ENCODE results near the gene C11orf58.

The C11orf58 gene

GRCh38 chr11:16744128-16744725 is 5.8 kb downstream of the C11orf58 start:
- Histone ChIP-seq H3K27me3 (replicated peaks; ENCODE audit: control insufficient read depth, insufficient read depth, low read length) (no peaks in the 10 kb centered on the region), H3K36me3 (ENCODE audit: control insufficient read depth, insufficient read depth, low read length) (peaks cover 6% of the 10 kb centered on the region), H3K4me3 (replicated peaks; ENCODE audit: low read depth, low read length) (no peak overlapping the region)
- no peak for DNase-seq (ENCODE audit: extremely low read depth, insufficient read length)
- TF ChIP-seq, protein P1, sequence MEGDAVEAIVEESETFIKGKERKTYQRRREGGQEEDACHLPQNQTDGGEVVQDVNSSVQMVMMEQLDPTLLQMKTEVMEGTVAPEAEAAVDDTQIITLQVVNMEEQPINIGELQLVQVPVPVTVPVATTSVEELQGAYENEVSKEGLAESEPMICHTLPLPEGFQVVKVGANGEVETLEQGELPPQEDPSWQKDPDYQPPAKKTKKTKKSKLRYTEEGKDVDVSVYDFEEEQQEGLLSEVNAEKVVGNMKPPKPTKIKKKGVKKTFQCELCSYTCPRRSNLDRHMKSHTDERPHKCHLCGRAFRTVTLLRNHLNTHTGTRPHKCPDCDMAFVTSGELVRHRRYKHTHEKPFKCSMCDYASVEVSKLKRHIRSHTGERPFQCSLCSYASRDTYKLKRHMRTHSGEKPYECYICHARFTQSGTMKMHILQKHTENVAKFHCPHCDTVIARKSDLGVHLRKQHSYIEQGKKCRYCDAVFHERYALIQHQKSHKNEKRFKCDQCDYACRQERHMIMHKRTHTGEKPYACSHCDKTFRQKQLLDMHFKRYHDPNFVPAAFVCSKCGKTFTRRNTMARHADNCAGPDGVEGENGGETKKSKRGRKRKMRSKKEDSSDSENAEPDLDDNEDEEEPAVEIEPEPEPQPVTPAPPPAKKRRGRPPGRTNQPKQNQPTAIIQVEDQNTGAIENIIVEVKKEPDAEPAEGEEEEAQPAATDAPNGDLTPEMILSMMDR (IDR thresholded peaks at IDR 0.05; ENCODE audit: insufficient read depth, low read length, poor library complexity, severe bottlenecking) = no peak

DNA sequence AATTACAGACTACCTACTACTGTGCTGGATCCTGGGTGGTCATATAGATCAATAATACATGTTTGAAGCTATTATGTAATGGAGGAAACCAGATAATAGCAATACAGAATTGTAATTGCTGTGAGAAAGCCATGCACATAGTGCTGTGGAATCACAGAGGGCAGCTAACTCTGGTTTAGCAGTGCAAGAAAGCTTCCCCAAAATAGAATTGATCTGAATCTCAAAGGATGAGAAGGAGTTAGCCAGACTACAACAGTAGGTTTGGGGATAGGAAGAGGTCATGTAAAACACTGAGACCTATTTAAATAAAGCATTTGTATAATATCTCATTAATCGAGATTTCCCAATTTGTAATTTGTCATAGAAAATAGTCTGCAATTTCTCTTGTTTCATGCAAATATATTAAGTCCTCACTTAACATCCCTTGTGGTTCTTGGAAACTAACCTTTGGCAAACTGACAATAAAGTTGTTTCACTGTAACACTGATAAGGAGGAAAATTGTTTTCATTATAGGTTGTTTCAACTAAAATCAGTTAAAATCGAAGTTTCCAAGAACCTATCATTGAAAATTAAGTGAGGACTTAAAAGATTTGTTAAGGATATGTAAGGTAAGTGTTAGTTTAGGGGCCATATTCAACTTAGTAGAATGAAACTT is 7.6 kb downstream of the C11orf58 start:
- Histone ChIP-seq H3K27me3 (replicated peaks; ENCODE audit: control insufficient read depth, insufficient read depth, low read length) (no peaks in the 10 kb centered on the region), H3K4me3 (replicated peaks; ENCODE audit: low read depth, low read length) (no peak overlapping the region), H3K36me3 (ENCODE audit: control insufficient read depth, insufficient read depth, low read length) (peaks cover 15% of the 10 kb centered on the region)
- TF ChIP-seq, protein P1 (IDR thresholded peaks at IDR 0.05; ENCODE audit: insufficient read depth, low read length, poor library complexity, severe bottlenecking) = no peak
- no peak for DNase-seq (ENCODE audit: extremely low read depth, insufficient read length)

DNA sequence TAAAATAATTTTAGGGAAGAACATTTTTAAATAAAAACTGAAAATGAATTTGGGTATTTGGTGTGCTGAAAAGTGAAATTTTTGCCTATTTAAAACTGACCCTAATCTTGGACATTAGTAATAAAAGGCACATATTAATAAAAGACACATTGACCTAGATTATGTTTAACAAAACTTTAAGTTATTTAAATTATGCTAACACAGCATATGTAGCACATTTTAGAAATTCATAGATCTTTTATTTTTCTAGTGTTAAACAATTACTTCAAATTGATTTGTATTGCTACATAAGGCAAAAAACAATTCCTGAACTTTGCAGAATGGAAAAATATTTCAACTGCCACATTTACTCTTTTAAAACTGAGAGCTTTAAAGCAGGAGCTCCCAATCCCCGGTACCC is 10.6 kb downstream of the C11orf58 start:
- no peak for DNase-seq (ENCODE audit: extremely low read depth, insufficient read length)
- Histone ChIP-seq H3K36me3 (ENCODE audit: control insufficient read depth, insufficient read depth, low read length) (peaks cover 20% of the 10 kb centered on the region), H3K27me3 (replicated peaks; ENCODE audit: control insufficient read depth, insufficient read depth, low read length) (no peaks in the 10 kb centered on the region), H3K4me3 (replicated peaks; ENCODE audit: low read depth, low read length) (no peak overlapping the region)
- TF ChIP-seq, protein P1 (IDR thresholded peaks at IDR 0.05; ENCODE audit: insufficient read depth, low read length, poor library complexity, severe bottlenecking) = no peak

- TF ChIP-seq, protein P1 (IDR thresholded peaks at IDR 0.05; ENCODE audit: insufficient read depth, low read length, poor library complexity, severe bottlenecking) = no peak
- no peak for DNase-seq (ENCODE audit: extremely low read depth, insufficient read length)
- Histone ChIP-seq H3K36me3 (ENCODE audit: control insufficient read depth, insufficient read depth, low read length) (peaks cover 20% of the 10 kb centered on the region), H3K4me3 (replicated peaks; ENCODE audit: low read depth, low read length) (no peak overlapping the region), H3K27me3 (replicated peaks; ENCODE audit: control insufficient read depth, insufficient read depth, low read length) (no peaks in the 10 kb centered on the region)
These were observed 11.2 kb downstream of the C11orf58 start for GRCh38 chr11:16749666-16750065.

- Histone ChIP-seq H3K27me3 (replicated peaks; ENCODE audit: control insufficient read depth, insufficient read depth, low read length) (no peaks in the 10 kb centered on the region), H3K36me3 (ENCODE audit: control insufficient read depth, insufficient read depth, low read length) (peaks cover 20% of the 10 kb centered on the region), H3K4me3 (replicated peaks; ENCODE audit: low read depth, low read length) (no peak overlapping the region)
- DNase-seq (ENCODE audit: extremely low read depth, insufficient read length) = no peak
- TF ChIP-seq, protein P1 (IDR thresholded peaks at IDR 0.05; ENCODE audit: insufficient read depth, low read length, poor library complexity, severe bottlenecking) = no peak
These were observed 12.0 kb downstream of the C11orf58 start for GRCh38 chr11:16750417-16750816.

All from GM06990 (cell line).